ENCODE data around the gene POLD1.
A peak's percentile ranks its signal among the peaks of the same experiment; 100 is the strongest.

POLD1 gene

GRCh38 chr19:50418176-50419021 lies 34.3 kb downstream of the POLD1 start, which contains the start of gene SPIB:
TSS of gene SPIB (plus strand) at chr19:50418938. CDS start at chr19:50418963, 25 bp downstream.
- no peak for DNase-seq (ENCODE audit: low spot score)

GRCh38 chr19:50419022-50419579 lies 35.0 kb downstream of the POLD1 start:
- DNase-seq (ENCODE audit: low spot score): no peak

DNA sequence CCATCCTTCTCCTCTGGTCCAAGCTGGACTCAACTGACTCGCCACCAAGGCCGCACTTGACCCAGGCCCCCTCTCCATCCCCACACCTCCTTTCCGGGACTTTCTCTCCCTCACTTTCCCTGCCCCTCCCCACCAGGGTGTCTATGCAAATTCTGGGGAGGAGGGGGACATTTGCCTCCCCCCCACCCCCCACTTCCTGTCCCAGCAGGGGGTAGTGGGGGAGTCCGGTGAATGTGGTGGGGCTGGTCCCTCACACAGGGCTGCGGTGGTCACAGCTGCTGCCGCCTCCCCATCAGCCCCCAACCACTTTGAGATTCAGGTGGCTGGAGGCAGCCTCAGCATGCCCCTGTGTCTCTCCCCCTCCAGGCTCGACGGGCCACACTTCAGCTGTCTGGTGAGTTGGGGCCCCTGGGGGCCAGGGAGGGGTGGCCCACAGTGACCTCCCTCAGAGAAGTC lies 35.5 kb downstream of the POLD1 start:
- DNase-seq (ENCODE audit: low spot score): no peak

- no peak for DNase-seq (ENCODE audit: low spot score)
Measured at GRCh38 chr19:50420127-50420526, 36.0 kb downstream of the POLD1 start.

GRCh38 chr19:50420808-50421207 lies 36.7 kb downstream of the POLD1 start:
- no peak for DNase-seq (ENCODE audit: low spot score)

- no peak for DNase-seq (ENCODE audit: low spot score)
Measured at GRCh38 chr19:50422397-50423278, 38.5 kb downstream of the POLD1 start.

GRCh38 chr19:50423279-50424113 lies 39.3 kb downstream of the POLD1 start:
- no peak for DNase-seq (ENCODE audit: low spot score)

DNA sequence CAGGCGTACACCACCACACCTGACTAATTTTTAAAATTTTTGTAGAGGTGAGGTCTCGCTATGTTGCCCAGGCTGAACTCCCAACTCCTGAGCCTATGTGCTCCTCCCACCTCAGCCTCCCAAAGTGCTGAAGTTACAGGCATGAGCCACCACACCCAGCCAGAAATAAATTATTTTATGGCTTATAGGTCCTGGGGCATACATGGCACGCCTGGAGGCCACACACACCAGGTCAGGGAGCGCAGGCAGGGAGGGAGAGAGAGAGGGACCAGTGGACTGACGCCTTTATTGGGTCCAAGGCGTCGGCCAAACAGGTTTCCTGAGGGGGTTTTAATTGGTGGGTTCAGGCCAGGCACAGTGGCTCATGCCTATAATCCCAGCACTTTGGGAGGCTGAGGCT lies 41.4 kb downstream of the POLD1 start:
- no peak for DNase-seq (ENCODE audit: low spot score)

DNA sequence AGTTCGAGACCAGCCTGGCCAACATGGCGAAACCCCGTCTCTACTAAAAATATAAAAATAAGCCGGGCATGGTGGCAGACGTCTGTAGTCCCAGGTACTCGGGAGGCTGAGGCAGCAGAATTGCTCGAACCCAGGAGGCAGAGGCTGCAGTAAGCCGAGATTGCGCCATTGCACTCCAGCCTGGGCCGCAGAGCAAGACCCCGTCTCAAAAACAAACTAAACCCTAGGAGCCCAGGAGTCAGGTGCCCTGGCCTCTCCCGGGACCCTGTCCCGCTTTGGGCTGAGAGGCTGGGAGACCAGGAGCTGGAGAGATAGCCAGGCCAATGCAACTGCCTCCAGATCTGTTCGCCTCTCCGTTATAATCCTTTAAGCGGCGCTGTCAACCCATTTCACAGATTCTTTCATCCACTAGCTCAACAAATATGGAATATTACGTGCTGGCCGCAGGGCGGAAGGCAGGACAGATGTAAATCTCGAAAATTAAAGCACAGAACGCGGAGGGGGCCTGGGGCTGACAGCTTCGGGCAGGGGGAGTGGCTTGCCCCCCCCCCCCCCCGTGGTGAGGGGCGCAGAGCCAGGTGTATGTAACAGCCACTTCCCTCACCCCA lies 43.3 kb downstream of the POLD1 start:
- DNase-seq (ENCODE audit: low spot score): no peak

DNA sequence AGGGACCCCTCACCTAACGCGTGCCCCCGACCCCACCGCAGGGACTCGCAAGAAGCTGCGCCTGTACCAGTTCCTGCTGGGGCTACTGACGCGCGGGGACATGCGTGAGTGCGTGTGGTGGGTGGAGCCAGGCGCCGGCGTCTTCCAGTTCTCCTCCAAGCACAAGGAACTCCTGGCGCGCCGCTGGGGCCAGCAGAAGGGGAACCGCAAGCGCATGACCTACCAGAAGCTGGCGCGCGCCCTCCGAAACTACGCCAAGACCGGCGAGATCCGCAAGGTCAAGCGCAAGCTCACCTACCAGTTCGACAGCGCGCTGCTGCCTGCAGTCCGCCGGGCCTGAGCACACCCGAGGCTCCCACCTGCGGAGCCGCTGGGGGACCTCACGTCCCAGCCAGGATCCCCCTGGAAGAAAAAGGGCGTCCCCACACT lies 43.9 kb downstream of the POLD1 start:
- no peak for DNase-seq (ENCODE audit: low spot score)

DNA sequence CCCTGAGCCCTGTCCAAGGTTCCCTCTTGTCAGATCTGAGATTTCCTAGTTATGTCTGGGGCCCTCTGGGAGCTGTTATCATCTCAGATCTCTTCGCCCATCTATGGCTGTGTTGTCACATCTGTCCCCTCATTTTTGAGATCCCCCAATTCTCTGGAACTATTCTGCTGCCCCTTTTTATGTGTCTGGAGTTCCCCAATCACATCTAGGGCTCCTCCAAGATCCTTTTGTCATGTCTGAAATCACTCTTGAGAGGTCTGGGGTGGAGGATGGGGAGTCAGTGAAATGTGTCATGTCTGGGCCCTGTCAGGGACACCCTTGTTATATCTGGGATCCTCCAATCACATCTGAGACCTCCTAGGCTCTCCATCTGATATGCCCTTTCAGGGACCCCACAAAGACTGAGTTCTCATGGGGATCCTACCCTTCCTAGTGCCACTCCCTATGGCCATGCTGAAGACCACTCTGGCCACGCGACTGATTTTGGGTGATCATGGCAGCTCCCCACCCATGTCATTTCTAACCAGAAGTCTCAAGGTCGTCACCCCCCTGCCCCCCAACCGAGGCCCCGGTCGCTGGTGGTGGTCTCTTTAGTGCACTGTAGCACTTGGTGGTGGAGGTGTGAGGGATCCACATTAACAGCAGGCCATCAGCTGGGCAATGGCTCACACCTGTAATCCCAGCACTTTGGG lies 44.8 kb downstream of the POLD1 start:
- no peak for DNase-seq (ENCODE audit: low spot score)

DNA sequence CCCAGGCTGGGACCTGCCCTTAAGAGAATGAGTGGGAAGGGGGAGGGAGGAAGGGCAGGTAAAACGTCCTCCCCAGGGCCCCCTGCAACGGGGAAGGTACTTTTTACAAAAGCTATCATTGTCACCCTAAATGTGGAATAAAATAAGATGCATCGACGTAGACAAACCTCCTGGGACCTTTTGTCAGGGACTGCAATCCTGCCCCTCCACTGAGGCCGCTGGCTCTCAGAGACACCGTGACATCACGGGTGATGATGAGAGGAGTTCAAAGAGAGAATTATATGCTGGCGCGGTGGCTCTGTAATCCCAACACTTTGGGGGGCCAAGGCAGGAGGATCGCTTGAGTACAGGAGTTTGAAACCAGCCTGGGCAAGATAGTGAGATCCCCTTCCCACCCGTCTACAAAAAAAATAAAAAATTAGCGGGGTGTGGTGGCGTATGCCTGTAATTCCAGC lies 46.8 kb downstream of the POLD1 start:
- no peak for DNase-seq (ENCODE audit: low spot score)

DNA sequence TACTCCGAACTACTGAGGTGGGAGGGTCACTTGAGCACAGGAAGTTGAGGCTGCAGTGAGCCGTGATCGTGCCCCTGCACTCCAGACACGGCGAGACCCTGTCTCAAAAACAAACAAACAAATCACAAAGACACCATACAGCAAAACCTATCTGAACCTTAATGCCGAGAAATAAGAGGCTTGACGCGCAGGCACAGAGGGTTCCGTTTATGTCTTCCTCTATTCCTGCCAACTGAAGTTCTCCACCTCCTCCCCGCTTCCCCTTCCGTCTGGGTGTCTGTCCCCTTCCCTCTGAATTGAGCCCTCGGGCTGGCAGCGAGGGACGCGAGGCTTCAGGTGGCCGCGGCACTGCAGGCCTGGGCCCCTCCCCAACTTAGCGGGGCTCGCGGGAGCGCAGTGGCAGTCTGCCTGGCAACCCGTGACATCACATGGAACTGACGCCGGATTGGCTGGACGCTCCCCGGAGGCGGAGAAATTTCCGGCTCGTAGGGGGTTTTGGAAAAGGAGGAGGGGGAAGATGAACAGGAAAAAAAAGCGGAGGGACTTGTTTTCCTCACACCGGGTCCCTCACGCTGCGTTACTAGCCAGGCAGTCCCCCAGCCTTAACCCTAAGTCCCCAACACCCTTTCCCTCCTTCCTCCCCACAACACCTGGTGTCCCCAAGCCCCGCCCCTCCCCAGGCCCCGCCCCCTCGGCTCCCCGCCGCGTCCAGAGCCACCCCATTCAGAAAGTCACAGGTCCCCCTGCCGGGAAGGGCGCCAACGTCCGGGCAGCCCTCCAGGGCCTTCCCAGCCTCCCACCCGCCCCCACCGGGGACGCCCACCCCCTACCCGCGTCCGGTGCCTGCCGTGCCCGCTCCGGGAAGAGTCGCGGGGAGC lies 47.4 kb downstream of the POLD1 start:
- peak; percentile 95 for DNase-seq (ENCODE audit: low spot score)

DNA sequence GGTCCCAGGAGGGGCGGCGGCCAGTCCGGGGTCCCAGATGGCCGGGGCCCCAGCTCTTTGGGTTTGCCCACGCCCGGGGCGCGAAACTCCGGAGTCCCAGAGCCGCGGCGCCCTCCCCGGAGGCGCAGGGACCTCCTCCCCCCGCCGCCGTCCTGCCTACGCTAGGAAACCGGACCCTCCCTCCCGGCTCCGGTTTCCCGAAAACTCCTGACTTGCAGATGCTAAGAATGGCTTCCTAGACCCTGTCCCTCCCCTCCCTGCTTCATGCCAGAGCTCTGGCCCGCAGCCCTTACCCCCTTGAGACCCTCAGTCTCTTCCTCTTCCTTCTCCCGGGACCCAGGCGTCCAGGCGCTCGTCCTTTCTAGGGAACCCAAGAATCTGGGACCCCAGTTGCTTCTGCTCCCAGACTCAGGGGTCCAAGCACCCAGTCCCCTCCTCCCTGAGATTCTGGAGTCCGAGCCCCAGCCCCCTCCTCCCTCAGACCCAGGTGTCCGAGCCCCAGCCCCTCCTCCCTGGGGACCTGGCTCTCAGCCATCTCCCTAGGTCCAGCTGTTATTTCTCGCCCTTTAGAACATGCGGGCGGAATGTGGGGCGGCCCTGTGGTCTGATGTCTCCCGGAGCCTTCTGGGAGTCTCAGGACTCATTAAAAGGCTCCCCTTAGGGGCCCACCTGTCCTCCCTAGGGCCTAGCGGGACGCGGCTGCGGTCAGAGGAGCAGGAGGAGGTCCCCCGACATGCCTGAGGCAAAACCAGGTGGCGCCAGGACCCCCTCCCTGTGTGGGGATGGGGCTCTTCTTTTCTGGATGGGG lies 48.3 kb downstream of the POLD1 start, which contains the start of gene MYBPC2:
TSS of gene MYBPC2 (plus strand) at position 672 of the 808 bp plus-strand sequence. CDS start at position 734, 62 bp downstream.
- DNase-seq (ENCODE audit: low spot score): no peak

DNA sequence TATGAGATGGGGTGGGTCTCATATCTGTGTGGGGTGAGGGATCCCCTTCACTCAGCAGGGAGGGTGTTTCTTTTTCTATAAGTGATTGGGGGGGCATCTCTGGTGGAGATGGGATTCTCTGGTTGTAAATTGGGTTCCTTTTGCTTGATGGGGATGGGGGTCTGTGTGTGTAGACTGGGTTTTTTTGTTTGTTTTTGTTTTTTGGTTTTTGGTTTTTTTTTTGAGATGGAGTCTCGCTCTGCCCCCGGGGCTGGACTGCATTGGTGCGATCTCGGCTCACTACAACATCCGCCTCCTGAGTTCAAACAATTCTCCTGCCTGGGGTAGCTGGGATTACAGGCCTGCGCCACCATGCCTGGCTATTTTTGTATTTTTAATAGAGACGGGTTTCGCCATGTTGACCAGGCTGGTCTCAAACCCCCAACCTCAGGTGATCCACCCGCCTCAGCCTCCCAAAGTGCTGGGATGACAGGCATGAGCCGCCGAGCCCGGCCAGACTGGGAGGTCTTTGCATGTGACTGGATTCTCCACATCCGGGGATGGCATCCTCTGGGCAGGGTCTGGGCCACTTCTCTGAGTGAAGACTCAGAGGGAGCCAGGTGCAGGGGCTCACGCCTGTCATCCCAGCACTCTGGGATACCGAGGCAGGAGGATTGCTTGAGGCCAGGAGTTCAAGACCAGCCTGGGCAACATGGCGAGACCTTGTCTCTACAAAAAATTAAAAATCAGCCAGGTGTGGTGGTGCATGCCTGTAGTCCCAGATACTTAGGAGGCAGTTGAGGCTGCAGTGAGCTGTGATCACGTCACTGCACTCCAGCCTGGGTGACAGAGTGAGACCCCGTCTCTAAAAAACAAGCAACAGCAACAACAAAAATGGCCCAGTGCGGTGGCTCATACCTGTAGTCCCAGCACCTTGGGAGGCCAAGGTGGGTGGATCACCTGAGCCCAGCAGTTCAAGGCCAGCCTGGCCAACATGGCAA lies 49.3 kb downstream of the POLD1 start:
- DNase-seq (ENCODE audit: low spot score): no peak

GRCh38 chr19:50434525-50434924 lies 50.4 kb downstream of the POLD1 start:
- DNase-seq (ENCODE audit: low spot score): no peak

DNA sequence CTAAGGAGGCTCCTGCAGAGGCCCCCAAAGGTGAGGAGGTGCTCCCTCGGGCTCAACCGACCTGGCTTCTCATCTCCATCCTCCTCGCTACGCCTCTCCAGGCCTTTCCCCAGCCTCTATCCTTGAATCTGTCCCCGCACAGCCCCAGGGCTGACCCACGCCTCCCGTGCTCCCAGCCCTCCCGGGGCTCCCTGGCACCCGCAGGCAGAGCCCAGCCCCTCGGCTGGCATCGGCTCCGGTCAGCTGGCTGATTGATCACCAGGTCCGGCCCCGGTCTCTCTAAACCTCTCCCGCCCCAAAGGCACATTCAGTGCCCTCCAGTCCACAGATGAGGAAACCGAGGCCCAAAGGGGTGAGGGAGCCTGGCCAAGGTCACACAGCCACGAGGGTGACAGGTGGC lies 51.1 kb downstream of the POLD1 start:
- no peak for DNase-seq (ENCODE audit: low spot score)
